CD8-positive, alpha-beta memory T cell (primary cell): ENCODE measurements around the gene ANAPC10. TPM values are rescaled to one million over a fixed set of nuclear protein-coding genes. Genes with fewer than 3 reads are reported as not detected.

ENCODE experiments used
- CTCF ChIA-PET: fragments of 350-600 bp; sonication (Branson Sonifier 250); formaldehyde crosslinking; loops from one replicate; lab custom pipeline; 2021; ENCODE audit warnings: antibody characterized with exemption; lab: Charles Lee
- POLR2A ChIA-PET: fragments of 350-600 bp; sonication (Branson Sonifier 250); formaldehyde crosslinking; loops from one replicate; lab custom pipeline; 2021; ENCODE audit warnings: antibody characterized with exemption; lab: Charles Lee
- DNase-seq, 5 donors: peaks; one replicate each; pipeline versions ENCODE4 v3.0.0 to v3.0.0-alpha.2; 2020 to 2022; ENCODE audit warnings: mixed read lengths in 1 of 5
- H3K27ac ChIP-seq: one replicate; pipeline ENCODE4 v1.7.0; 2013; ENCODE audit warnings: low read depth, mild to moderate bottlenecking, low read length, moderate library complexity
- H3K27me3 ChIP-seq: 2 replicates; pipeline ENCODE4 v1.7.0; 2013; ENCODE audit warnings: low read length, mild to moderate bottlenecking; ENCODE audit not compliant: insufficient read depth, poor library complexity, severe bottlenecking
- H3K36me3 ChIP-seq: 2 replicates; pipeline ENCODE4 v1.7.0; 2013; ENCODE audit warnings: mild to moderate bottlenecking, low read length, moderate library complexity; ENCODE audit not compliant: insufficient read depth
- H3K4me1 ChIP-seq: 2 replicates; pipeline ENCODE4 v1.7.0; 2013; ENCODE audit warnings: mild to moderate bottlenecking, low read length, moderate library complexity; ENCODE audit not compliant: insufficient read depth
- H3K4me3 ChIP-seq: 2 replicates; pipeline ENCODE4 v1.7.0; 2013; ENCODE audit warnings: mild to moderate bottlenecking, low read length
- H3K9me3 ChIP-seq: 2 replicates; pipeline ENCODE4 v1.7.0; 2013; ENCODE audit warnings: mild to moderate bottlenecking, low read length
- H3K27ac Mint-ChIP-seq, 8 donors: one replicate each; pipeline ENCODE4 v1.8.0; 2020 to 2021; ENCODE audit warnings: mixed read lengths in 8 of 8, mild to moderate bottlenecking in 6 of 8, inconsistent platforms in 3 of 8, moderate library complexity in 3 of 8
- H3K27me3 Mint-ChIP-seq, 2 donors: one replicate each; pipeline ENCODE4 v1.8.0; 2020 to 2021; ENCODE audit warnings: mixed read lengths in 2 of 2, mild to moderate bottlenecking in 1 of 2, moderate library complexity in 1 of 2
- H3K36me3 Mint-ChIP-seq, 3 donors: one replicate each; pipeline ENCODE4 v1.8.0; 2020 to 2021; ENCODE audit warnings: mixed read lengths in 3 of 3, inconsistent platforms in 1 of 3, mild to moderate bottlenecking in 1 of 3
- H3K4me1 Mint-ChIP-seq, 3 donors: one replicate each; pipeline ENCODE4 v1.8.0; 2020 to 2021; ENCODE audit warnings: mixed read lengths in 3 of 3, inconsistent platforms in 1 of 3, mild to moderate bottlenecking in 1 of 3
- H3K4me3 Mint-ChIP-seq, 7 donors: one replicate each; pipeline ENCODE4 v1.8.0; 2020 to 2021; ENCODE audit warnings: mixed read lengths in 7 of 7, mild to moderate bottlenecking in 6 of 7, moderate library complexity in 4 of 7, inconsistent platforms in 2 of 7
- H3K9me3 Mint-ChIP-seq, 5 donors: one replicate each; pipeline ENCODE4 v1.8.0; 2020 to 2022; ENCODE audit warnings: mixed read lengths in 5 of 5, mild to moderate bottlenecking in 3 of 5, moderate library complexity in 2 of 5, inconsistent platforms in 1 of 5
- polyA plus RNA-seq: library from polyadenylated mRNA; unstranded; fragments of 300-500 nt; fragmentation: Illumina TruSeq; gene quantifications from one replicate; pipeline ENCODE4 v1.2.3, GENCODE V29; 2021
- total RNA-seq, 2 experiments: library from RNA; stranded (reverse); gene quantifications; one replicate each; pipeline ENCODE4 v1.2.3, GENCODE V29; 2021

Gene ANAPC10
- total and polyA plus RNA-seq, 3 experiments from 2014 or later: 26.0 to 39.0 (median 26.8) TPM

GRCh38 chr4:144967161-144967560 lies 130.8 kb downstream of the ANAPC10 start:
- H3K4me3 ChIP-seq: no peak overlapping the region
- POLR2A ChIA-PET: no interaction called here
- no peaks in the 10 kb centered on the region for H3K4me1 ChIP-seq
- Mint-ChIP-seq H3K4me1 (peaks cover 0 to 4% (median 0%) of the 10 kb centered on the region in 3 donors), H3K27me3 (peaks cover 2 to 3% of the 10 kb centered on the region in 2 donors), H3K36me3 (no peaks in the 10 kb centered on the region), H3K9me3 (peaks cover 0 to 17% (median 3%) of the 10 kb centered on the region in 5 donors), H3K4me3 (no peak overlapping the region), H3K27ac (no peak overlapping the region)
- no peaks in the 10 kb centered on the region for H3K27me3 ChIP-seq
- no peaks in the 10 kb centered on the region for H3K36me3 ChIP-seq
- DNase-seq: no peak
- no peaks in the 10 kb centered on the region for H3K9me3 ChIP-seq
- CTCF ChIA-PET: no interaction called here
- H3K27ac ChIP-seq: no peak overlapping the region

DNA sequence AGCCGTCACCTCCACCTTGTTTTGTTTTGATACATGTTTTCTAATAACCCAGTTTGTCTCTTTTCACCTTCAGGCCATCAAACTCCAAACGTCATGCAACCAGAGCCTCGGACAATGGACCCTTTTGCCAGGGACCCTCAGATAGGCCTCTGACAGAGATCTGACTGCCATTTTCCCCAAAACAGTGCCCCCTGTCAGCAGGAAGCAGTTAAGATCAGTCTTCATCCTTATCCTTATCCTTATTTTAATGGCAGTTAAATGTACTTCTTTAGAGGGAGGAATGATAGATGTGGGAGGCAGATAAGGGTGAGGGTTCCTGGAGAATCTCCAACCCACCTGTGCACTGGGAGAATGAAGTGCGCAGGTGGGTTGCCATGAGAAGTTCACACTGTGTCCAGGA lies 135.7 kb downstream of the ANAPC10 start:
- CTCF ChIA-PET: no interaction called here

GRCh38 chr4:144955104-144955503 lies 142.9 kb downstream of the ANAPC10 start:
- no peak overlapping the region for H3K27ac ChIP-seq
- Mint-ChIP-seq H3K36me3 (no peaks in the 10 kb centered on the region), H3K4me1 (no peaks in the 10 kb centered on the region), H3K27me3 (peaks cover 0 to 4% of the 10 kb centered on the region in 2 donors), H3K4me3 (no peak overlapping the region), H3K27ac (no peak overlapping the region), H3K9me3 (peaks cover 24 to 67% (median 58%) of the 10 kb centered on the region in 5 donors)
- no peak for DNase-seq
- no peaks in the 10 kb centered on the region for H3K4me1 ChIP-seq
- H3K36me3 ChIP-seq: no peaks in the 10 kb centered on the region
- no peaks in the 10 kb centered on the region for H3K9me3 ChIP-seq
- H3K4me3 ChIP-seq: no peak overlapping the region
- no peaks in the 10 kb centered on the region for H3K27me3 ChIP-seq
- CTCF ChIA-PET: no interaction called here
- POLR2A ChIA-PET: no interaction called here

More for the DNA sequence above, 135.7 kb downstream of the ANAPC10 start:
- POLR2A ChIA-PET: no interaction called here
- Mint-ChIP-seq H3K27me3 (peaks cover 3 to 4% of the 10 kb centered on the region in 2 donors), H3K27ac (no peak overlapping the region), H3K9me3 (peaks cover 9 to 50% (median 31%) of the 10 kb centered on the region in 5 donors), H3K4me1 (peaks cover 0 to 4% (median 0%) of the 10 kb centered on the region in 3 donors), H3K4me3 (no peak overlapping the region), H3K36me3 (no peaks in the 10 kb centered on the region)
- no peaks in the 10 kb centered on the region for H3K4me1 ChIP-seq
- H3K27ac ChIP-seq: no peak overlapping the region
- H3K9me3 ChIP-seq: no peaks in the 10 kb centered on the region
- no peak overlapping the region for H3K4me3 ChIP-seq
- H3K36me3 ChIP-seq: no peaks in the 10 kb centered on the region
- no peak for DNase-seq
- H3K27me3 ChIP-seq: no peaks in the 10 kb centered on the region

DNA sequence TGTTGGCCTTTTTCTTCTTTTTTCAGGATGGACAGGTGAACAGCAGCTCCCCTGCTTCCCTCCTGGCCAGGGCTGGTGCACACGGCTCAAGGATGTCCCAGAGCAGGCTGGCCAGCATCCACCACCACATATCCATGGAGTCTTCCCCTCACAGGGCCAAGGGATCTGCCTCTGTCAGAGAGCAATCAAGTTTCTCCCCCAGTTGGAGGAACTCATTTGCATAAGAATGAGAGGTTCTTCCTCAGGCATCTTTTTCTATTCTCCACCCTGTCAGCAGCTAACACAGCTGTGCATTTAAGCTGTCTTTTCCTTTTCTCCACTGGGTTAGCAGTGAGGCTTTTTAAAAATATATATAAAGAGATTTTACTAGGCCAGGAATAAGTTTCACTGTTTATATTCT lies 143.8 kb downstream of the ANAPC10 start:
- Mint-ChIP-seq H3K36me3 (no peaks in the 10 kb centered on the region), H3K27me3 (peaks cover 0 to 4% of the 10 kb centered on the region in 2 donors), H3K4me1 (no peaks in the 10 kb centered on the region), H3K4me3 (no peak overlapping the region), H3K9me3 (peaks cover 16 to 60% (median 49%) of the 10 kb centered on the region in 5 donors), H3K27ac (no peak overlapping the region)
- no peak for DNase-seq
- Histone ChIP-seq H3K9me3 (no peaks in the 10 kb centered on the region), H3K27ac (no peak overlapping the region), H3K27me3 (no peaks in the 10 kb centered on the region), H3K36me3 (no peaks in the 10 kb centered on the region), H3K4me1 (no peaks in the 10 kb centered on the region), H3K4me3 (no peak overlapping the region)
- ChIA-PET CTCF (no interaction called here), POLR2A (no interaction called here)

GRCh38 chr4:144948421-144948820 lies 149.6 kb downstream of the ANAPC10 start:
- H3K36me3 ChIP-seq: no peaks in the 10 kb centered on the region
- H3K4me1 Mint-ChIP-seq: no peaks in the 10 kb centered on the region
- no peaks in the 10 kb centered on the region for H3K9me3 ChIP-seq
- H3K4me3 ChIP-seq: no peak overlapping the region
- POLR2A ChIA-PET: no interaction called here
- no peak overlapping the region for H3K27ac Mint-ChIP-seq
- H3K4me3 Mint-ChIP-seq: no peak overlapping the region
- H3K27me3 ChIP-seq: no peaks in the 10 kb centered on the region
- H3K9me3 Mint-ChIP-seq: peaks cover 10 to 24% (median 22%) of the 10 kb centered on the region in 5 donors
- H3K27me3 Mint-ChIP-seq: peaks cover 0 to 5% of the 10 kb centered on the region in 2 donors
- H3K36me3 Mint-ChIP-seq: no peaks in the 10 kb centered on the region
- H3K27ac ChIP-seq: no peak overlapping the region
- CTCF ChIA-PET: no interaction called here
- no peak for DNase-seq
- H3K4me1 ChIP-seq: no peaks in the 10 kb centered on the region

DNA sequence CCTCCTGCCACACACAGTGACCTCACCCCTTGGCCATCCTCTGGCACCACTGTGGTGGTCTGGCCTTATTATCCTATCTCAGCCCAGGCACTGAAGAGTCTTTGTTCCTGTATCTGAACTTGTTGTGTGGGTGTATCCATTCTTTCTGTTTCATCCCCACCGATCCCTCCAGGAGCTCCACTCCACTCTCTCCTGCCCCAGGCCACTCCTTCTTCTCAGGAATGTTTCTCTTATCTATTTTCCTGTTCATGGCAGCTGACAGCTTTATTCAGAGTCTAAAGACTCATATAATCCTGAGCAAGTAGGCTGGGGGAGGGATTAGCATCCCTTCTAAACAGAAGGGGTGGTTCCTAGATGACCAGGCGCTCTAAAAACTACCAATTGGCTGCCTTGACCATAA lies 150.0 kb downstream of the ANAPC10 start:
- Histone ChIP-seq H3K4me3 (no peak overlapping the region), H3K27ac (no peak overlapping the region), H3K4me1 (no peaks in the 10 kb centered on the region), H3K36me3 (no peaks in the 10 kb centered on the region), H3K27me3 (no peaks in the 10 kb centered on the region), H3K9me3 (no peaks in the 10 kb centered on the region)
- Mint-ChIP-seq H3K4me3 (no peak overlapping the region), H3K9me3 (peaks cover 6 to 20% (median 18%) of the 10 kb centered on the region in 5 donors), H3K27me3 (peaks cover 0 to 5% of the 10 kb centered on the region in 2 donors), H3K27ac (no peak overlapping the region), H3K4me1 (no peaks in the 10 kb centered on the region), H3K36me3 (no peaks in the 10 kb centered on the region)
- POLR2A ChIA-PET: no interaction called here
- no peak for DNase-seq
- CTCF ChIA-PET: no interaction called here

Other genes with a start within 250 kb of the ANAPC10 start
- 100 to 1,000 TPM; 170 to 179 TPM for gene ABCE1, start 115 bp upstream of the ANAPC10 start, total RNA-seq
- gene ABCE1, start 115 bp upstream of the ANAPC10 start, polyA plus RNA-seq: 59.7 TPM
- gene OTUD4, start 82.4 kb upstream of the ANAPC10 start, total RNA-seq: 10 to 100 TPM; 68.0 to 68.1 TPM
- gene OTUD4, start 82.4 kb upstream of the ANAPC10 start, polyA plus RNA-seq: 17.4 TPM